HG03558 (cell line): ENCODE measurements around the gene HOXC11.

Experiments
- ATAC-seq: cut with Tn5 transposase; IDR thresholded peaks from one replicate; pipeline ENCODE4 v1.9.1; 2021; ENCODE audit warnings: moderate number of reproducible peaks; ENCODE audit not compliant: unreplicated experiment; ENCODE audit errors: extremely low read depth

The HOXC11 gene

DNA sequence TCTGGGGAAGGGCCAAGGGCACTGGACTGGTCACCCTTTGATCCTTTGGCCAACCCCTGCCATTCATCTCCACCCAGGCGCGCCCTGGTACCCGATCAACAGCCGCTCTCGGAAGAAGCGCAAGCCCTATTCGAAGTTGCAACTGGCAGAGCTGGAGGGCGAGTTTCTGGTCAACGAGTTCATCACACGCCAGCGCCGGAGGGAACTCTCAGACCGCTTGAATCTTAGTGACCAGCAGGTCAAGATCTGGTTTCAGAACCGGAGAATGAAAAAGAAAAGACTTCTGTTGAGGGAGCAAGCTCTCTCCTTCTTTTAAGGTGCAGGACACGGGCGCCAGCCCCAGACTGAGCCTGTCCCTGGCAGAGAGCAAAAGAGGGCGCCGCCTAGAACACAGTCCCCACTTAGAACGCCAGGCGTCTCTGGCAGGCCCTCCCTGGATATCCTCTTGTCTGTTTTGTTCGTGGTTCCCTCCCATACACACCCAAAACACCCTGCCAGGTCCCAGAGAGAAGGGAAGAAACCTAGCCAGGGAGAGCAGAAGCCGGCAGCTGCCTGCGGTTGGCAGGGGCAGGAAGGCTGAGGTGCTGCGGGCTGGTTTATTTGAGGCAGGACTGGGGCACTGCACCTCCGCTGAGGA is 16.6 kb upstream of the HOXC11 start:
- ATAC-seq: no peak

DNA sequence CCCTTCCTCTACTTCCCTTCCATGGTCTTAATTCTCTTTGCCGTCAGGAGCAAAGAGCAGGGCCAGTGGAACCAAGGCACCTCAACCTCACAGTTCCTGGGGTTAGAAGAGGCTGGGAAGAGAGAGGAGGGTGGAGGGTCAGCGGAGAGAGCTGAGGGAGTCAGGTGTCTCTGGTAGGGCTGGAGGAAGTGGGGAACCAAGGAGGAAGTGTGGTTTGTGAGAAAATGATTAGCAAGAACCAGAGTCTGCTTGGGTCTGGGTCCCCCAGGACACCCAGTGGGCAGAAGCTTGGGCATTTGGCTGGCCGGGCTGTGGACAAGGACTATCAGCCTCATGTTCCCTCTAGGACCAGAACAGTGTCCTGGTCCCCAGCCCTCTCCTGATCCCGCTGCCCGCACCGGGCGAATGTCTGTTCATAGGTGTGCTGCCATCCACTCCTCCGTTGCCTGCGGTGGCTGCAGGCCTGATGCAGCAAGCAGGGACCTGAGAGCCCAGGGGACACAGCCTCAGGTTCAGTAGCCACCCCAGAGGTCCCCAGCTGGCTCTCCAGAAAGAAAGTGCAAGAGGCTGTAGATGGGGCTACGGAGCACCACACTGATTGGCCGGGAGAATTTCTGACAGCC is 15.9 kb upstream of the HOXC11 start:
- no peak for ATAC-seq

GRCh38 chr12:53958128-53958527 is 14.8 kb upstream of the HOXC11 start:
- no peak for ATAC-seq

DNA sequence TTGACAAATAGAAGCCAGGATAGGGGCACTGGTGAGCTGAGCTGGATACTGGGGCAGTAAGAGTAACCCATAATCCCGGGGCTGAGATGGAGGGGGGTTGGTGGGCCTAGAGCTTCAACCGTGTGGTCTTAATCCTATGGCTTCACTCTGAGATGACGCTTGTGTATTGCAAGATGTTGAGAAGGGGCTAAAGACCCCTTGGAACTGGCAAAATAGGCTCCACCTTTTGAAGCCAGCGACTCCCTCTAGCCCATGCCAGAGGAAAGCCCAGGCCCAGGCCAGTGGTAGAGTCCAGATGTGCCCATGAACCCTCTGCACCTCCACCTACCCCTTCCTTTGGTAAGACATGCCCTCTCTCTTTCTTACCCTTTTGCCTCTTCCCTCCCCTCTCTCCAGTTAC is 13.6 kb upstream of the HOXC11 start:
- ATAC-seq: no peak

GRCh38 chr12:53960187-53961024 is 12.5 kb upstream of the HOXC11 start:
- no peak for ATAC-seq

DNA sequence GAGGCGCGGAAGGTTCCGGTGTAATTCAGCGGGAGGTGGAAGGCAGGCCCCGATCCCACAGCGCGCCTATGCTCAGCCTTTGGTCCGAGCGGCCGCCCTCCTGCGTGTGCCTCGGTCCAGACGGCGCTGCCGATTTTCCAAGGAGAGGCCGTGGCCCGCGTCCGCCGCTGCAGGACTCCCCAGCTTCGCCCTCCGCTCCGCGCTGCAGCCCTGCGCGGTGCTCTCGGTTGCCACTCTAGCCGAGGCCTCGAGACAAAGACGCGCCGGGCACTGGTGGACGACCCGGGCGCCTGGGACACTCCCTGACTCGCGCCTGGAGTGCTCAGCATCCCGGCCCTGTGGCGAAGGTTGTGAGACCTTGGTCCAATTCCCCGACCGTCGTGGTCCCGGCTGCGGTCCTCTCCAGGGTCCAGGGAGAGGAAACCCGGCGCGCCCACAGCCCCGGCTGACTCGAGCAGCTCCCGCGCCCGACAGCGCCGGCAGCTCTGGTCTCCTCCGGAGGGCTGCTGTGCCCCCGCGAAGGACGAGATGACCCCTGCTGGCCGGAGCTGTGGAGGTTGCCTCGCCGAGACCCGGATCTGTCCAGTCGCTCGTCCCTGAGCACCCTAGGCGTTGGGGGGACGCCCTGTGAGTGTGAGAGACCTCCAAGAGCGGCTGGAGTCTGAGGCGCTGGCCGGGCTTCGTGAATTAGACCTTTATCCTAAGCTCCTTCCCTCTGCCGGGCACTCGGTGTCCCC is 11.7 kb upstream of the HOXC11 start:
- ATAC-seq: no peak

GRCh38 chr12:53963005-53963404 is 9.9 kb upstream of the HOXC11 start:
- no peak for ATAC-seq

- no peak for ATAC-seq
Measured at GRCh38 chr12:53963434-53964314, 9.3 kb upstream of the HOXC11 start.

DNA sequence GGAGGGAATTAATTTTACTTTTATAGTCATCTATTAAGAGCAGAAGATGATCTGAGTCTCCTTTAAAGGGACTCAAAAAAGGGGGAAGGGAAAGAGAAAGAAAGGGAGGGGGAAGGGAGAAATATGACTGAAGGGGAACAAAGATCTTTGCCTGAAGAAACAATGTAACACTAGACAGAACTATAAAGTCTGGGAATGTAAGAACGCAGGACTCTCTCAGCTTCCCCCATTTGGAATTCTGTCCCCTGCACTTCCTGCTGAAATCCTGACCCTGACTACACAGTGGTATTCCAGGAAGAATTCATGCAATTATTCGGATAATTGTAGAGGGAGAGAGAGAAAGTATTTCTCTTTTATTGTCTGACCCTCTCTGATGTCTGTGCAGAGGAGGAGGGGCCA is 8.6 kb upstream of the HOXC11 start:
- ATAC-seq: no peak

GRCh38 chr12:53965281-53966084 is 7.4 kb upstream of the HOXC11 start:
- ATAC-seq: no peak

GRCh38 chr12:53966085-53966384 is 6.9 kb upstream of the HOXC11 start:
- ATAC-seq: no peak

DNA sequence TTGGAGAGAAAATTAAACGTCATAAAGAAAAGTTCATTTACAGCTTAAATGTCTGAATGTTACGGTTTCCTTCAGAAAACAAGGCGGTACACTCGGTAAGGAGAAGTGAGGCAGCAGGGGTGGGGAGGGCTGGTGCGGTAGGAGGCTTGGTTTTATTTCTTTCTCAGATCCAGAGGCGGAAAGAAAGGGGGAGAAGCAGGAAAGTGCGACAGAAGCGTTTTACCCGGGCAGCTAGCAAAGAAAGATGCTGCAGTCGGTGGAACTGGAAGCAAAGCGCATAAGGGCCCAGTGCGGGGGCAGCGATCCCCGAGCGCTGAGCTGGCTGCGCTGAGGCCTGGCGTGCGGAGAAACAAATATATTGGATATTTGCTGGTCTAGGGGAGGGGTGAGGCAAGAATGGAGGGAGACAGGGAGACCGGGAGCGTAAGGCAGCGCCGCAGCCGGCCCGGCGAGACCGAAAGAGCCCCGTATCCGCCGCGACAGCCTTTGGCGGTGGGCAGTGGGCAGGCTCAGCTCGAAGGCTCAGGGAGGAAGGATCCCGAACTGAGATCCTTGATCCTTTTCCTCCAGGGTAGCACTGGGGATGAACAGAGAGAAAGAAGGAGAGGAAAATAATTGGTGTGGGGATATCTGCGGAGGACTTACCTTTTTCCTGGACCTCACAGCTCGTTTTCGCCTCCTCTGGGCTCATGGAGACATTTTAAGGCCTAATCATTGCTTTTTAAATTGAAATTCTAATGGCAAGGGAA is 6.4 kb upstream of the HOXC11 start:
- no peak for ATAC-seq

DNA sequence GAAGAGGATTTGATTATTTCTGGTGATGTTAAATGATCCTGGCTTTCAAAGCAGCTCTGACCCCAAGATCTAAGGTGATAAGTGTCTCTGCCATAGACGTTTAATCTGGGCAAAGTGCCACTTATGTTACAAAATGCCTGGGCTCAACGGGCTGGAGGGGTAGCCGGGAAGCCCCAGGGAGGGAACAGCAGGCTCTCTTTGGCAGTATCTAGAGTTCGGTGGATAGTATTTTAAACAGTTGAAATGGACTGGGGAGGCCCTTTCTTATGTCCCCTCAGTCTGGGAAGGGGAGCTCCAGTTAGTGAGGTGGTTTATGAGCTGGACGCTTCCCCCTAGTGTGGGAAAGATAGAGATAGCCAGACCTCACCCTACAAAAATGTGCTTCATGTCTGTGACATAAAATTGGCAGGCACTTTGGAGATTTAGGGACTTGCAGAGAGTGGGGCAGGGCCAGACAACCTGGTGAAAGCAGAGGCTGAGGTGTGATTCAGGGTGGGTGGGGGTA is 5.5 kb upstream of the HOXC11 start:
- ATAC-seq: no peak

DNA sequence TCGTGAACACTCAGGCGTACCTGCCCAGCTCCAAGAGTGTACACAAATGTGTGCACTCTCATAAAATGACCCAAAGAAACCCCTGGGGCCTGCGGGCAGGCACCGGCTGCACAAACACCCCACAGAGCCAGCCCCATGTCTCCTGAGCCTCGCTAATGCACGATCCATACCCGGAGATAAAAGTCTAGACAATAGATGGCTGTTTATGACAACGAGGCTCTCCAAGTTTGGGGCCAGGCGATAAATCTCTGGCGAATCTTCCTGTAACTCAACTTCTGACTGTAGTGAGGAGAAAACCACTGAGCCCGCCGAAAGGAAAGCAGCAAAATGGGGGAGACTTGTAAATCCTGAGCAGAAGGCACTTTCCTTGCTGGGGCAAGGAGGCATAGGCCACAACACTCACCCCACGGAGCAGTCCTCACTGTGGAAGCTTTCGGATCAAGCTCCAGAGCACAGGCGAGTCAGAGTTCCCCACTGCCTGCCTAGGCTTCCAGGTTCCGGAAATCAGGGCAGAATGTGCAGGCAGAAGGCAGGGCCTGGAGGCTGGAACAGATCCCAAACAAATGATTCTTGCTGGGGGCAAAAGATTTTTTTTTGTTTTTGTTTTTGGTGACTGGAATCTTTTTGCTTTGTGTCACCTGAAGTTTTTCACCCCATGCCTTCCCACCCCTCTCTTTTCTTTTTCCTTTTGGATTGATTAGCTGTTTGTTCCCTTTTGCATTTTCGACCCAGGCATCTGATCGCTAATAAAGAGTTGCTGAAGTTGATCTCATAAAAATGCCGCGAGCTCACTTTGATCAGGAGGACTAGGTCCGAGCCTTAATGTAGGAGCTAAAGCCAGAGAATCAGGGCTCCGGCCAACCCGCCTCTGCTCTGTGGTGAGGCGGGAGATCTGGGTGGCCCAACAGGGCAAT is 4.5 kb upstream of the HOXC11 start:
- ATAC-seq: no peak

DNA sequence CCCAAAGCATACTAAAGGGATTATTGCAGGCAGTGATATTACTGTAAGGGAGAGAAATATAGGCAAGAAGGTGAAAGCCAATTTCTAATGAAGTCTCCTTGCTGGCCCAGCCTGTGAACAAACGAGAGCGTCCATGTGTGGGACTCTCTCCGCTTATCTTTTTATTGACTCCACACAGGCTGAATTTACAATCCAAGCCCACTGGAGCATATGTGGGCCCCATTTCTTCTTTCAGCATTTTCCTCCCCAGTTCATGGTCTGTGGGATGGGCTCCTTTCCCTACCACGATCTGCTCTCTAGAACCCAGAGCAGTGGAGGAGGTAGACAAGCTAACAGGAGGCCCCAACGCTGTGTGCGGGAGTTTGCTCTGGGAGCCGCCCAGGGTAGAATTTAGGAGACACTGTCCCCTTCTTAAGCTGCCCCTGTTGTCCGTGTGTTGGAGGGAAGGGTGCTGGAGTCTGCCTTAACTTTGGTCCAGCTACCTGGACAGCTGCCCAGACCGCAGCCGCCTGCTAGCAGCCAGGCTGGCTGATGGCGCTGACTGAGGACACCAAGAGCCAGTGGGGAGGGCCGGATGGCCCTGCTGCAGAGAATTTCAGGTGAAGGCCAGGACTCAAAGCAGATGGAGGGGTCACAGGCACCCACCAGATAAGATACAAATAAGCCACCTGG is 3.2 kb upstream of the HOXC11 start:
- ATAC-seq: no peak

- ATAC-seq: no peak
Measured at GRCh38 chr12:53970451-53970850, 2.5 kb upstream of the HOXC11 start.

DNA sequence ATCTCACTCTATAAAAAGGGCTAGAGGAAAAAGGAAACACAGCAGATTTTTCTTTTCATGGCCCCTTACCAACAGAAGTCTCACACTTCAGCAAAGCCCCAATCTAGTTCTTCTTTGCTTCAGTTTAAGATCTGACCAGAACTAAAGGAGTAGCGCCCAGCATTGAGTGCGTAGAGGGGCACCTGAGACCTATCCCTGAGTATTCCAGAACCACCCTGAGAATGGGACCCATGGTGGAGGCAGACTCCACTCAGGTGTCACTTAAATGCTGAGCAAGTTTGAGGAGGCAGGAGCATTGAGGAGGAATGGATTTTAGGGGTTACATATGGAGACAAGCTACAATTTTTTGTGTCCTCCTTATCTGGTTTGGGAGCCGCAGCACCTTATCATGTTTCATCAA is 1.8 kb upstream of the HOXC11 start:
- ATAC-seq: no peak
